Choroid plexus epithelial cell (primary cell): ENCODE measurements around the gene NACAD.

Source experiments
- DNase-seq: peaks from one replicate; pipeline ENCODE4 v3.0.0-alpha.2; 2010; ENCODE audit warnings: low read depth
- H3K4me3 ChIP-seq: 2 replicates; pipeline ENCODE4 v1.5.1; 2011; ENCODE audit warnings: low read depth, mild to moderate bottlenecking, control low read depth, low read length, moderate library complexity
- TF ChIP-seq, protein P1 (sequence below): conservative IDR thresholded peaks from 2 replicates; pipeline ENCODE4 v1.5.1; 2011; ENCODE audit warnings: low read depth, mild to moderate bottlenecking, control low read depth, inconsistent platforms, low read length, moderate library complexity

NACAD gene, protein sequence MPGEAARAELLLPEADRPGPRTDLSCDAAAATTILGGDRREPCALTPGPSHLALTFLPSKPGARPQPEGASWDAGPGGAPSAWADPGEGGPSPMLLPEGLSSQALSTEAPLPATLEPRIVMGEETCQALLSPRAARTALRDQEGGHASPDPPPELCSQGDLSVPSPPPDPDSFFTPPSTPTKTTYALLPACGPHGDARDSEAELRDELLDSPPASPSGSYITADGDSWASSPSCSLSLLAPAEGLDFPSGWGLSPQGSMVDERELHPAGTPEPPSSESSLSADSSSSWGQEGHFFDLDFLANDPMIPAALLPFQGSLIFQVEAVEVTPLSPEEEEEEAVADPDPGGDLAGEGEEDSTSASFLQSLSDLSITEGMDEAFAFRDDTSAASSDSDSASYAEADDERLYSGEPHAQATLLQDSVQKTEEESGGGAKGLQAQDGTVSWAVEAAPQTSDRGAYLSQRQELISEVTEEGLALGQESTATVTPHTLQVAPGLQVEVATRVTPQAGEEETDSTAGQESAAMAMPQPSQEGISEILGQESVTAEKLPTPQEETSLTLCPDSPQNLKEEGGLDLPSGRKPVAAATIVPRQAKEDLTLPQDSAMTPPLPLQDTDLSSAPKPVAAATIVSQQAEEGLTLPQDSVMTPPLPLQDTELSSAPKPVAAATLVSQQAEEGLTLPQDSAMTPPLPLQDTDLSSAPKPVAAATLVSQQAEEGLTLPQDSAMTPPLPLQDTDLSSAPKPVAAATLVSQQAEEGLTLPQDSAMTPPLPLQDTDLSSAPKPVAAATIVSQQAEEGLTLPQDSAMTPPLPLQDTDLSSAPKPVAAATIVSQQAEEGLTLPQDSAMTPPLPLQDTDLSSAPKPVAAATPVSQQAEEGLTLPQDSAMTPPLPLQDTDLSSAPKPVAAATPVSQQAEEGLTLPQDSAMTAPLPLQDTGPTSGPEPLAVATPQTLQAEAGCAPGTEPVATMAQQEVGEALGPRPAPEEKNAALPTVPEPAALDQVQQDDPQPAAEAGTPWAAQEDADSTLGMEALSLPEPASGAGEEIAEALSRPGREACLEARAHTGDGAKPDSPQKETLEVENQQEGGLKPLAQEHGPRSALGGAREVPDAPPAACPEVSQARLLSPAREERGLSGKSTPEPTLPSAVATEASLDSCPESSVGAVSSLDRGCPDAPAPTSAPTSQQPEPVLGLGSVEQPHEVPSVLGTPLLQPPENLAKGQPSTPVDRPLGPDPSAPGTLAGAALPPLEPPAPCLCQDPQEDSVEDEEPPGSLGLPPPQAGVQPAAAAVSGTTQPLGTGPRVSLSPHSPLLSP (N-terminal part only)

DNA sequence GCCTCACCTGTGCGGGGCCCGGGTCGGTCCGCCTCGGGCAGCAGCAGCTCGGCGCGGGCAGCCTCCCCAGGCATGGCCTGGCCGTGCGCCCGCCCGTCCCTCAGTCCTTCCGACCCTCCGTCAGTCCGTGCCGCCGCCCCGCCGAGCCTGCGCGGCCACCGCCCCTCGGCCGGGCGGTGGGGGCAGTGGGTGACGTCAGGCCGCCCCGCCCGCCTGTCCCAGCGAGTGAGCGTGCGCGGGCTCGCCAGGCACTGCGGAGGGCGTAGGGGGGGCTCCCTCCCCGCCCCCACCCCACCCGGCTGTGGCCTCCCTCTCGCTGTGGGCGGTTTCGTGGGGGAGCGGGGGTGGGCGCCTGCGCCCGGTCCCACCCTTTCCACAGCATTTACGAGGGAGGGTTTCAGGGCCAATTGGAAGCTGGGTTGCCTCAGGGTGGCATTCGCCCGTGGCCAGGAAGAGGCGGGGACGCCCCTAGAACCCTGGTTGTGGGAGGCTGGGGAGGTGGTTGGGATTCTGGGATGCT, at the start of gene NACAD:
Gene NACAD (minus strand): TSS at position 149 of the 520 bp plus-strand sequence. CDS start 75 bp downstream, at position 74.
- DNase-seq, result no peak
- peak within 1 kb of the TSS; percentile 55 for H3K4me3 ChIP-seq
- TF ChIP-seq, protein P1, sequence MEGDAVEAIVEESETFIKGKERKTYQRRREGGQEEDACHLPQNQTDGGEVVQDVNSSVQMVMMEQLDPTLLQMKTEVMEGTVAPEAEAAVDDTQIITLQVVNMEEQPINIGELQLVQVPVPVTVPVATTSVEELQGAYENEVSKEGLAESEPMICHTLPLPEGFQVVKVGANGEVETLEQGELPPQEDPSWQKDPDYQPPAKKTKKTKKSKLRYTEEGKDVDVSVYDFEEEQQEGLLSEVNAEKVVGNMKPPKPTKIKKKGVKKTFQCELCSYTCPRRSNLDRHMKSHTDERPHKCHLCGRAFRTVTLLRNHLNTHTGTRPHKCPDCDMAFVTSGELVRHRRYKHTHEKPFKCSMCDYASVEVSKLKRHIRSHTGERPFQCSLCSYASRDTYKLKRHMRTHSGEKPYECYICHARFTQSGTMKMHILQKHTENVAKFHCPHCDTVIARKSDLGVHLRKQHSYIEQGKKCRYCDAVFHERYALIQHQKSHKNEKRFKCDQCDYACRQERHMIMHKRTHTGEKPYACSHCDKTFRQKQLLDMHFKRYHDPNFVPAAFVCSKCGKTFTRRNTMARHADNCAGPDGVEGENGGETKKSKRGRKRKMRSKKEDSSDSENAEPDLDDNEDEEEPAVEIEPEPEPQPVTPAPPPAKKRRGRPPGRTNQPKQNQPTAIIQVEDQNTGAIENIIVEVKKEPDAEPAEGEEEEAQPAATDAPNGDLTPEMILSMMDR, result no peak

DNA sequence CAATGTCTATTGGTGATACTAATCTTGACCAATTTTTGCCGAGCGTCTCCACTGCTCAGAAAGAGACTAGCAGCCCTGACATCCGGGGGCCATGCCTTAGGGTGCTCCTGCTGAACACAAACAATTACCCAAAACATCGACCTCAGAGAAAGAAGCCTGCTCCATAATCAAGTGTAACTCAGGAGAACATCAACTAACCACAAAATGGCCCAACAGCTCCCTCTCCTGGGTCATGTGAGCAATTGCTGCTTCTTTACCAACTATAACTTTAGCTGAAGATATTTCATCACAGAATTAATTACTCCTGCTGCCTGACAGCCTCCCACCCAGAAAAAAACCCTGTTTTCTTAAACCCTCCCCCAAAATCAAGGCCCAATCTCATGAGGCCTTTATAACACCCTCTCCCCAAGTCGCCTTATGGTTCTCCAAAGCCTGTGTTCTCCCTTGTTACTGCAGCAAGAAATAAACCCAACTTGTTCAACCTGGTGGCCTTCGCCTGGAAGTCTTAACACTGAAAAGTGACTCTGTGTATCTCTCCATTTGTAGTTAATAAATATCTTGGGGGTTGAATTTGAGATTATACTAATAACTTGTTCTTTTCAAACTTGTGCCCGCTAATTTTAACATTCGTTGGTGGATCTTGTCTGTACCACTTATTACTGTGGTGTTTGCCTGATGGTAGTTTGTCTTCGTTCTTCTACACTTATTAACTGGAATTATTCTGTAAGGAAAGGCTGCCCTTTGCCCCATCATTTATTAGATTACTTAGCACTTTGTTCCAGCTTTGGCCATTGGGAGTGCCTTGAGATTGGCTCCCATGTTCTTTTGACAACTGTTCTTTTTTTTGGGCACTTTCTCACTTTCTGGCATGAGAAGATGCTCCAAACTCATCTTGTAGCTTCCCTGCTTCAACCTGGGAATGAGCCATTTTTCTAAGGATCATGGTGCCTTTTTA, 47.6 kb upstream of the NACAD start:
- no peak overlapping the region for H3K4me3 ChIP-seq
- peak; percentile 87 for DNase-seq
- TF ChIP-seq, protein P1, result peak; percentile 87

DNA sequence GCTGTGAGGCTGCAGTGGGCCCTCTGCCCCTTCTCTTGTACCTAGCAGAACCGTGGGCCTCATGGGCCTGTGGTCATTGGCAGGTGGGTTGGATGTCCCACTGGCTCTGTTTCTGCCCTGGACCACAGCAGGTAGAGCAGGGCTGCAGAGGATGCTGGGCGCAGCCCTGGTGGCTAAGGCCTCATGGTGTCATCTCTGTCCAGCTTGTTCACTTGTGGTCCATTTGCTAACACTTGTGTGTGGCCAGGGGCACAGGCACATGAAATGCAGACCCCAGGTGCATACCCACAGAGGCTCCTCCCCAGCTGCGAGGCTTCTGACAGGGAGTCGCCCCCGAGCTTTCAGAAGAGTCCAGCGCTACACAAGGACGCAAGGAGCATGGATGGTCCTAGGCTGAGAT, 45.1 kb upstream of the NACAD start:
- no peak for DNase-seq
- H3K4me3 ChIP-seq, result no peak overlapping the region
- TF ChIP-seq, protein P1, result no peak

DNA sequence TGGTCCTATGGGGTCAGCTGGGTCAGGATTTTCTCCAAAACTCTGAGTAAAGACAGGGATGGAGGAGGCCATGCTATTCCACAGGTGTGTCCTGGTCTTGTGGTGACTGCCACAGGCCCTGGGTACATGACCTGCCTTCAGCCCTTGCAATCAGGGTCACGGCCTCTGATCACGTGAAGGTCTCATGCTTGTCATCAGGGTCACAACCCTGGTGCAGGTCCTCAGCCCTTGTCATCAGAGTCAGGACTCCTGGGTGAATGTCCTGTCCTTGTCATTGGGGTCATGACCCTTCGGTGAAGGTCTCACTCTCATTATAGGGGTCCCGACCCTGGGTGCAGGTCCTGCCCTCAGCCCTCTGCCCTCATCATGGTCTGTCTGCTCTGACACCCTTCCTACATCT, 44.6 kb upstream of the NACAD start:
- TF ChIP-seq, protein P1, result no peak
- H3K4me3 ChIP-seq, result no peak overlapping the region
- no peak for DNase-seq

DNA sequence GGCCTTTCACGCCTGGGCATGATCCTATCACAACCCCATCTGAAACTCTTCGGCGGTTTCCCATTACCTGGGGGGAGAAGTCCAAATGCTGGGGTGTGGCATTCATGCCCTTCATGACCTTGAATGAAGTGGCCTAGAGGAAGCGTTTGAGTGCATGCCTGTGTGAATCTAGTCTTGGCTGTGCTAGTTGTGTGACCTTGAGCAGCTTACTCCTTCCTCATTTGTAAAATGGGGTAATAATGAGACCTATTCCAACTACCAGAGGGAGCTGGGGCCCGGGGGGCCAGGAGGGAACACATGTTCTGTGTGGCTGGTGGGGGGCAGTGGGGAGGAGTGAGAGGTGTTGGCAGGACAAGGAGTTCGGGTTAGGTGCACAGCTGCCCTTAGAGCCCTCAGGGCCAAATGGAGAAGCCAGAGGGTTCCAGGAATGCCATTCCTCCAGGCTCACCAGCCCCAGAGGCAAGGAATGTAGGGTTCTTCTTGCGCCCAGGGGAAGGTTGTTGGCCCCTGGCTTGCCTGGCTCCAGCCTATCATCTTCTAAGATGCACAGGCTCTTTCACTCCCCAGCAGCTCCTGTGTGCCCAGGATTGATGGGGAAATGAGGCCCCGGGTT, 44.0 kb upstream of the NACAD start:
- TF ChIP-seq, protein P1, result no peak
- DNase-seq, result no peak
- H3K4me3 ChIP-seq, result no peak overlapping the region
